G401 (cell line): ENCODE results near the gene ACTBL2. TPM values are rescaled to one million over a fixed set of nuclear protein-coding genes. Genes with fewer than 3 reads are reported as not detected.
A peak's percentile ranks its signal among the peaks of the same experiment; 100 is the strongest.
"Not testable (repeated sequence)": the region's sequence is repeated elsewhere in the genome, so short reads cannot be mapped to it uniquely, and the experiment has no call there.

ENCODE experiments used
- DNase-seq: peaks from one replicate; pipeline ENCODE4 v3.0.0-alpha.2; 2015; ENCODE audit warnings: low spot score
- in situ Hi-C: cut with HindIII; loops from 2 replicates; pipeline ENCODE4 v1.10.0; 2016; ENCODE audit warnings: low sequenced_read_pairs, mixed read lengths
- total RNA-seq: library from RNA; depleted of rRNA; stranded (reverse); fragments of >200 nt; shearing (Covaris generic); gene quantifications from 2 replicates; pipeline ENCODE4 v1.2.3, GENCODE V29; 2014

ACTBL2 gene
- total RNA-seq, 1 experiment from 2014 or later, result not detected

- in situ Hi-C loops, result no loop called here
- DNase-seq, result no peak
Measured at GRCh38 chr5:57495285-57496086, 12.9 kb upstream of the ACTBL2 start.

- no peak for DNase-seq
- in situ Hi-C loops, result no loop called here
Measured at GRCh38 chr5:57494104-57495098, 11.8 kb upstream of the ACTBL2 start.

DNA sequence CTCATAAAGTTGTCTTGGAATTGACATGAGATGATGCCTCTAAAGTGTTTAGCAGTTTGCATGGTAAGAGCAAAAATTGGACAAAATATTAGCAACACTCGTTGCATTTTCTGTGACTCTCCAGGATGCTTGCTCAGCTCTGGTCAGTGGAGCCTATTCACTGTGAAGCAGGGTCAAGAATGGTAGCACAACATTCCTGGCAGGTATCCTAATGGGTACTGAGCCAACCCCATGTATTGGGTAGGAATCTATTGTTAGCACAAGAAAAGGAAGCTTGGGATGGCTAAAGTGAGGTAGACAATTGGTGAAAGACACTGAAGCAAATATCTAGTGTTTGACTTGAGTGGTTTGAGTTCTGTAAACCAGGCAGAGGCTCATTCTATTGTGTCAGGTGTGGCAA is 10.4 kb upstream of the ACTBL2 start:
- no peak for DNase-seq
- in situ Hi-C loops, result no loop called here

GRCh38 chr5:57492632-57493031 is 10.0 kb upstream of the ACTBL2 start:
- DNase-seq, result no peak
- in situ Hi-C loops, result no loop called here

- no peak for DNase-seq
- in situ Hi-C loops, result no loop called here
Measured at GRCh38 chr5:57491369-57491965, 8.9 kb upstream of the ACTBL2 start.

GRCh38 chr5:57488215-57488955 is 5.8 kb upstream of the ACTBL2 start:
- in situ Hi-C loops, result no loop called here
- DNase-seq, result no peak

GRCh38 chr5:57486027-57486602 is 3.5 kb upstream of the ACTBL2 start:
- DNase-seq, result no peak
- in situ Hi-C loops, result no loop called here

DNA sequence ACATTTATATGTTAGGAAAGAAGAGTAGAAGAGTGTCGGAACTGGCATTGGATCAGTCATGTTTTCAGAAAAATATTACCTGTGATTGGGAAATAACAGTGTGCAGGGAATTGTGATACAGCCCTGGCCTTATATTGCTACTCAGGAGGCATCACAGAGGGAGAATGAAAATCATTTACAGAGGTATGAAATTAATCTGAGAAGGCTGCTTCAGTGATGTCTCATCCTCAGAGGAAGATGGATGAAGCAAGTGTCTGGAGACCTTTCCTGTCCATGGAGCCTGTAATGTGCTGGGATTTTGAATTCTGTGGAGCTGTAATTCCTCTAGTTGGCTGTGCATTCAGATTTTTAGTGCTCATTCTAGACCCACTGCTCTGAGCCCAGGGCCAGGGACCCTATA is 3.8 kb downstream of the ACTBL2 start:
- no peak for DNase-seq
- in situ Hi-C loops, result no loop called here

GRCh38 chr5:57476601-57477056 is 6.0 kb downstream of the ACTBL2 start:
- in situ Hi-C loops, result no loop called here
- no peak for DNase-seq

GRCh38 chr5:57470339-57470738 is 12.3 kb downstream of the ACTBL2 start:
- DNase-seq, result no peak
- in situ Hi-C loops, result no loop called here

DNA sequence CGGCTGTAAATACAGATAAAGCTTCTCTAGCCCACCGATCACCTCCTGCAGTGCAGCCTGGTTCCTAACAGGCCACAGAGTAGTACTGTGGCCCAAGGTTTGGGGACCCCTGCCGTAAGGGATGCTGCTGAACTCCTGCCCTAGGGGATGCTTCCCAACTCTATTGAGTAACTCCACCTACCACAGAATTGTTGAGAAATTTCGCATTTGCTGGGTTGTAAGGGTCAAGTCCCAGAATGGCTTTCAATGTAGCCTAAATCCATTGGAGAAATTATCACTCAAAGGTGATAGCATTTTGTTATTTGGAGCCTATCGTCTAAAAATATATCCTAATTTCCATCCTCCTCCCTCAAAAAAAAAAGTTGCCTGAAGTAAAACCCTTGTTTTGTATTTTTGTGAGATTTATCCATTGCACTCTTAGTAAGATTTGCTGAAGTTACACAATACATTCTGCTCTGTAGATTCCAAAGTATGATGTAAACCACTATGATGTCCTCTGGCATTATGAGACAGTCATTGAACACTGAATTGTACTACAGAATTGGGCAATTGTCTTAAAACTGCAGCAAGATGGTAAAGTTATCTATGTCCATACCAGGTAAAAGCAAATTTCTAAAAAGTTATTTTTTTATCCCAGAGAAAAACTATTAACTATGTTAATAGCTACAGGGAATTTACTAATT is 14.0 kb downstream of the ACTBL2 start:
- in situ Hi-C loops, result no loop called here
- DNase-seq, result no peak

DNA sequence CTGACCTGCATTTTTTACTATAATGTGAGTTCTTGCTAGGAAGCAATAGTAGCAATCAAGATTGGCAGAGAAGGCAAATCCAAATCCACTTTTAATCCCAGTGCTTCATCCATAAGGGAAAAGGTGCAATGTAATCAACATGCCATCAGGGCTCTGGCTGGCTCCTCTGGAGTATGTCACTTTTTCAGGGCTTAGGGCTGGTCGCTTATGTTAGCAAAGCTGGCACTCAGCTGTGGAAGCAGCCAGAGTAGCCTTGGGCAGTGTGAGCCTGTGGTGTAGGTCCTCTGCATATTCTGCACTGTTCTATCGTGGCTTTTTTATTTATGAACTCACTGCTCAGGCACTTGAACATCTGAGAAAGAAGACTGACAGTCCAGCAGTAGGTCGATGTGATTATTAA is 16.1 kb downstream of the ACTBL2 start:
- in situ Hi-C loops, result no loop called here
- DNase-seq, result no peak

DNA sequence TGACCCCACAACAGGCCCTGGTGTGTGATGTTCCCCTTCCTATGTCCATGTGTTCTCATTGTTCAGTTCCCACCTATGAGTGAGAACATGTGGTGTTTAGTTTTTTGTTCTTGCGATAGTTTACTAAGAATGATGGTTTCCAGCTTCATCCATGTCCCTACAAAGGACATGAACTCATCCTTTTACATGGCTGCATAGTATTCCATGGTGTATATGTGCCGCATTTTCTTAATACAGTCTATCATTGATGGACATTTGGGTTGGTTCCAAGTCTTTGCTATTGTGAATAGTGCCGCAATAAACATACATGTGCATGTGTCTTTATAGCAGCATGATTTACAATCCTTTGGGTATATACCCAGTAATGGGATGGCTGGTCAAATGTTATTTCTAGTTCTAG is 22.6 kb downstream of the ACTBL2 start:
- in situ Hi-C loops, DNase-seq: not testable (repeated sequence)

DNA sequence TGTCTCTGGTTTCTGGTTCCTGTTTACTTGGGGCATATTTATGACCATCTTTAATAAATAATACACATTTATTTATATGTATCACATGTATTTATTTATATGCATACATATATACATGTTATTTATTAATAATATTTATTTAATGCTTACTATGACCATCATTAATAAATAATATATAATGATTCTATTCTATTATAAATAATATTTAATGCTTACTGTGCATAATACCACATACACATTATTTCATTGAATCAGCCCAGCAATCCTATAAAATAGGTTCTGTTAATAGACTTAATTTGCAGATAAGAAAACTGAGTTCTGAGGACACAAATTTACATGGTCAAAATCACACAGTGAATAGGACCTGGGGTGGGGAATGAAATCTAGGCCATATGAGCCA is 24.2 kb downstream of the ACTBL2 start:
- DNase-seq, result no peak
- in situ Hi-C loops, result no loop called here

DNA sequence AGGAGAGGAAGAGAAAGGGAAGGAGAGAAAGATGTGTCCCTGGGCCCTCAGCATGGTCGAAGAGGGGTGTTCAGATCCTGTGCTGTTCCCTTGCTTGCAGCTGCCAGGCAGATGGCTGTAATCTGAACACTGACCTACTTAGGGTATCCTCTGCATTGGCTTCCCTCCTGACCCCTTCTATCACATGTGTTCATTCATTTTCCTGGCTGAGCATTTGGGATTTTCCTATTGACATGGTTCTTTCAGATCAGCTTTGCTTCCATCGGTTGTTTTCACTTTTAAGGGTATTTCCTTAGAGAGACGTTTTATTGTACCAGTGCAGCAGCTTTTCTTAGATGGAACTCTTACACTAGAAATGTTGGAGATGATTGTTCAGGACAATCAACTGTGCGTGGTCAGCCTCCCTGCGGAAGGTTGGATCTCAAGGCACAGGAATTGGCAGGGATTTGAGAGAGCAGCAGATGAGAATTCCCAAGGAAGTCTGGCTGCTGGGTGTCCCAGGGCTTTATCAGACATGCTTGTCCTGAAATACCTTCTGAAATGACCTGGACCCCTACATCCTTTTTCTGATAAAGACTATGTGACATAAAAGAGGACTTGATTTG is 26.0 kb downstream of the ACTBL2 start:
- in situ Hi-C loops, result no loop called here
- DNase-seq, result peak; percentile 37

DNA sequence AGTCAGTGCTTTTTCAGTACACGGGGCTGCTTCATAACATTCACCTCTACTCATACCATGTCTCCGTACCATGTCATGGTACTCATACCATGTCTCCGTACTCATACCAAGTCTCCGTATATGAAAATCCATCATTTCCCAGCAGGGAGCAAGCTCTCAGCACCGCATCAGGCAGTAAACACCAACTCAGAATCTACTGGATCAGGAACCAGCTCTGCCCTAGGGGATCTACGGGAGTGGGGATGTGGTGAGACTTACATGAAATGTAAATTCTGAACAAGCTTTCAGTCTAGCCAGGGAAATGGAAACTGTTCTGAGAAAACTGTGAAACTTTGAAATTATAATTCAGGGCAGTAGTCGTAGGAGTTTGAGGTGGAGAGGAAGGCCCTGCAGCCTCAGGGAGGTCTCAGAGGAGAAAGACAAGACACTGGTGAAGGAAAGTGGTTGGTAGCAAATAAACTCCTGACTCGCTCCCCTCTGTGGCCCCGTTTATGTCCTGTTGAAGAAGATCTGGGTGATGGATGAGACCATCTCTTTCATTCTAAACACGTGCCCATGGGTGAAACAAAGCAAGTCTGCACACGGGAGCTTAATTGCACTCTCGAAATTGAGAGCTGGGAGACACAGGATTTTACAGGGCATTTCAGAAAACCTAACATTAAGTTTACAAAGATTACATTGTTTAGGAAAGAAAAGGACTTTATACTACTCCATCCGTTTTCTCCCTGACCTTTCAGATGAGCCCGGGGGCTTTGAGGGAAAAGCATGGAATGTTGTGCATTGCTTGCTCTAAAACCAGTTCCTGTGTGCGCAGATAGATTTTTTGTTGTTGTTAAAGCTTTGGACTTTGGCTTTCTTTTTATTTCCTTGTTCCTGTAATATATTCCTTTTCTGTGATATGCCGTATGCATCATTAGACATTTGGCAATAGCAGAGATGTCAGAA is 26.8 kb downstream of the ACTBL2 start:
- DNase-seq, result no peak
- in situ Hi-C loops, result no loop called here

GRCh38 chr5:57454896-57455295 is 27.7 kb downstream of the ACTBL2 start:
- DNase-seq, result no peak
- in situ Hi-C loops, result no loop called here
